Neuronal stem cell (in vitro differentiated cells): ENCODE data around the gene TNS3.

Source experiments
- DNase-seq: peaks from one replicate; pipeline ENCODE4 v3.0.0-alpha.2; 2013; ENCODE audit warnings: low spot score
- H2AFZ ChIP-seq: one replicate; pipeline ENCODE4 v1.6.1; 2013; ENCODE audit warnings: mild to moderate bottlenecking, low read length, inconsistent platforms
- H2AK5ac ChIP-seq: 2 replicates; pipeline ENCODE4 v1.6.1; 2013; ENCODE audit warnings: low read depth, mild to moderate bottlenecking, inconsistent platforms, low read length, moderate library complexity, mixed read lengths
- H2BK120ac ChIP-seq: 2 replicates; pipeline ENCODE4 v1.6.1; 2013; ENCODE audit warnings: low read depth, mild to moderate bottlenecking, inconsistent platforms, low read length, moderate library complexity, mixed read lengths
- H2BK12ac ChIP-seq: one replicate; pipeline ENCODE4 v1.6.1; 2013; ENCODE audit warnings: low read length, inconsistent platforms
- H2BK15ac ChIP-seq: 2 replicates; pipeline ENCODE4 v1.6.1; 2013; ENCODE audit warnings: mild to moderate bottlenecking, low read length, inconsistent platforms, mixed read lengths
- H2BK5ac ChIP-seq: one replicate; pipeline ENCODE4 v1.6.1; 2013; ENCODE audit warnings: inconsistent platforms, mild to moderate bottlenecking, low read length, moderate library complexity
- H3K14ac ChIP-seq: one replicate; pipeline ENCODE4 v1.6.1; 2013; ENCODE audit warnings: low read length, inconsistent platforms
- H3K18ac ChIP-seq: 2 replicates; pipeline ENCODE4 v1.6.1; 2013; ENCODE audit warnings: low read length, inconsistent platforms
- H3K23ac ChIP-seq: 2 replicates; pipeline ENCODE4 v1.6.1; 2013; ENCODE audit warnings: low read depth, mild to moderate bottlenecking, mixed read lengths, low read length, inconsistent platforms; ENCODE audit not compliant: poor library complexity
- H3K27ac ChIP-seq: replicated peaks from 3 replicates; pipeline ENCODE4 v1.5.1; 2013; ENCODE audit warnings: low read length, inconsistent platforms
- H3K27me3 ChIP-seq, 3 experiments: 2 replicates each; pipeline ENCODE4 v1.6.1; 2013; ENCODE audit warnings: low read length in 3 of 3, mild to moderate bottlenecking in 2 of 3, inconsistent platforms in 1 of 3, low read depth in 1 of 3, mixed read lengths in 1 of 3, moderate library complexity in 1 of 3; ENCODE audit not compliant: control insufficient read depth in 3 of 3, insufficient read depth in 3 of 3
- H3K36me3 ChIP-seq, 2 donors: replicated peaks in 1 of 2; 2 replicates each; pipeline ENCODE4 v1.6.1; 2013; ENCODE audit warnings: low read length in 2 of 2; ENCODE audit not compliant: control insufficient read depth in 2 of 2, insufficient read depth in 2 of 2
- H3K4ac ChIP-seq: 2 replicates; pipeline ENCODE4 v1.6.1; 2013; ENCODE audit warnings: inconsistent platforms, mild to moderate bottlenecking, low read length, moderate library complexity
- H3K4me1 ChIP-seq, 2 donors: 1 replicate in 1 of 2; 2 replicates in 1 of 2; pipeline ENCODE4 v1.6.1; 2013; ENCODE audit warnings: low read length in 2 of 2, low read depth in 1 of 2; ENCODE audit not compliant: control insufficient read depth in 2 of 2, insufficient read depth in 1 of 2
- H3K4me2 ChIP-seq: one replicate; pipeline ENCODE4 v1.6.1; 2013; ENCODE audit warnings: mild to moderate bottlenecking, low read length, inconsistent platforms; ENCODE audit not compliant: insufficient read depth, poor library complexity, severe bottlenecking
- H3K4me3 ChIP-seq, 2 donors: 2 replicates each; pipeline ENCODE4 v1.5.1; 2013; ENCODE audit warnings: low read length in 2 of 2, mild to moderate bottlenecking in 2 of 2, inconsistent platforms in 1 of 2, moderate library complexity in 1 of 2
- H3K79me1 ChIP-seq: one replicate; pipeline ENCODE4 v1.6.1; 2013; ENCODE audit warnings: low read depth, mild to moderate bottlenecking, inconsistent platforms, low read length, moderate library complexity
- H3K9ac ChIP-seq: one replicate; pipeline ENCODE4 v1.6.1; 2013; ENCODE audit warnings: mild to moderate bottlenecking, low read depth, low read length, inconsistent platforms; ENCODE audit not compliant: poor library complexity
- H3K9me3 ChIP-seq, 2 donors: replicated peaks in 1 of 2; 2 replicates each; pipeline versions ENCODE3 to v1.6.1; 2013; ENCODE audit warnings: low read length in 2 of 2, mild to moderate bottlenecking in 2 of 2, inconsistent platforms in 1 of 2, low read depth in 1 of 2, mixed read lengths in 1 of 2, moderate library complexity in 1 of 2; ENCODE audit not compliant: control insufficient read depth in 2 of 2, insufficient read depth in 1 of 2
- H4K8ac ChIP-seq: one replicate; pipeline ENCODE4 v1.6.1; 2013; ENCODE audit warnings: low read depth, mild to moderate bottlenecking, inconsistent platforms, low read length, moderate library complexity
- H4K91ac ChIP-seq: one replicate; pipeline ENCODE4 v1.6.1; 2013; ENCODE audit warnings: low read length, low read depth, mild to moderate bottlenecking, inconsistent platforms; ENCODE audit not compliant: poor library complexity
- WGBS, 2 donors: extraction: QIAGEN DNeasy Blood & Tissue Kit; methylation state at CpG; one replicate each; pipeline ENCODE4 v1.1.7; 2013; ENCODE audit warnings: missing lambda C conversion rate in 2 of 2, mixed read lengths in 1 of 2; ENCODE audit not compliant: insufficient read length in 2 of 2, insufficient replicate concordance in 1 of 2; ENCODE audit errors: extremely low coverage in 2 of 2; 5-methylcytosine and 5-hydroxymethylcytosine counted together

TNS3 gene

DNA sequence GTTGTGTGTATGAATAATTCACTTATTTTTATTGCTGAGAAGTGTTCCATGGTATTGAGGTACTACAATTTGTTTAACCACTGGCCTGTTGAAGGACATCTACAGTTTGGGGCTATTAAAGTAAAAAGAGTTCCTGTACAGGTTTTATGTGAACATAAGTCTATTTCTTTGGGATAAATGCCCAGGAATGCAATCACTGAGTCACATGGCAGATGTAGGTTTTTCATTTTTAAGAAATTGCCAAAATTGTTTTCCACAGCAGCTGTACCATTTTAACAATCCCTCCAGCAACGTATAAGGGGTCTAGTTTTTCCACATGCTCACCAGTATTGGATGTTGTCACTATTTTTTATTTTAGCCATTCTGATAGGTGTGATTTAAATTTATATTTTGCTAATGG is 243.9 kb downstream of the TNS3 start:
- WGBS, 2 donors: no CpG with 5 or more reads among the region's 1 CpG
- Histone ChIP-seq H4K8ac (no peak overlapping the region), H3K4me3 (no peak overlapping the region), H3K4me1 (peaks cover 1 to 10% of the 10 kb centered on the region in 2 donors), H3K4ac (no peak overlapping the region), H3K36me3 (peaks cover 0 to 11% of the 10 kb centered on the region in 2 donors), H3K18ac (no peak overlapping the region), H3K9ac (no peak overlapping the region), H2BK15ac (no peak overlapping the region), H2BK5ac (no peak overlapping the region), H3K79me1 (no peaks in the 10 kb centered on the region), H2AFZ (no peak overlapping the region), H2BK120ac (no peak overlapping the region), H4K91ac (no peak overlapping the region), H3K4me2 (no peak overlapping the region), H2BK12ac (no peak overlapping the region), H3K27me3 (no peaks in the 10 kb centered on the region), H3K14ac (no peak overlapping the region), H3K23ac (no peak overlapping the region), H3K27ac (no peak overlapping the region), H2AK5ac (no peak overlapping the region), H3K9me3 (no peaks in the 10 kb centered on the region)
- DNase-seq: no peak

DNA sequence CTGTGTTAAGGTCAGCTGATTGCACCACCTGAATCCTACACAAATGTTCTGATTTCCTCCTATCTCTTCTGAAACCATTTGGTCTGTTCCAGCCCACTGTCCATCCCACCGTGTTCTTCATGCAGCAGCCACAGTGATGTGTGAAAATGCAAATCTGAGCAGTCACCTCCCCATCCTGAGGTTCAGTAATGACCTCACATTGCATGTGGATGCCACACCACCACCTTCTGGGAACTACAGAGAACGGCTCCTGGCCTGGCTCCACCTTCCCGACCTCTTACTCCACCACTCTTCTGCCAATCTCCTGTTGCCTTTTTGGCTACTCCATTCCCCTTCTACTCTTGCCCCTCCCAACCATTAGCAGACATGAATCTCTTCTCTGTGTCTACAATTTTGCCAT is 244.4 kb downstream of the TNS3 start:
- no peaks in the 10 kb centered on the region for H3K9me3 ChIP-seq
- no peak overlapping the region for H4K91ac ChIP-seq
- no peak overlapping the region for H2BK12ac ChIP-seq
- peaks cover 0 to 10% of the 10 kb centered on the region in 2 donors for H3K36me3 ChIP-seq
- H3K4me1 ChIP-seq: peaks cover 5 to 15% of the 10 kb centered on the region in 2 donors
- no peak overlapping the region for H2BK5ac ChIP-seq
- no peak overlapping the region for H3K4ac ChIP-seq
- no peak overlapping the region for H2AK5ac ChIP-seq
- no peak overlapping the region for H3K23ac ChIP-seq
- H4K8ac ChIP-seq: no peak overlapping the region
- no peak overlapping the region for H3K9ac ChIP-seq
- no peaks in the 10 kb centered on the region for H3K79me1 ChIP-seq
- no peak overlapping the region for H2AFZ ChIP-seq
- no CpG with 5 or more reads among the region's 3 CpGs for WGBS, 2 donors
- H3K27me3 ChIP-seq: no peaks in the 10 kb centered on the region
- H3K18ac ChIP-seq: no peak overlapping the region
- H2BK120ac ChIP-seq: no peak overlapping the region
- no peak overlapping the region for H3K27ac ChIP-seq
- H3K4me2 ChIP-seq: no peak overlapping the region
- H3K14ac ChIP-seq: no peak overlapping the region
- H2BK15ac ChIP-seq: no peak overlapping the region
- DNase-seq: no peak
- no peak overlapping the region for H3K4me3 ChIP-seq

DNA sequence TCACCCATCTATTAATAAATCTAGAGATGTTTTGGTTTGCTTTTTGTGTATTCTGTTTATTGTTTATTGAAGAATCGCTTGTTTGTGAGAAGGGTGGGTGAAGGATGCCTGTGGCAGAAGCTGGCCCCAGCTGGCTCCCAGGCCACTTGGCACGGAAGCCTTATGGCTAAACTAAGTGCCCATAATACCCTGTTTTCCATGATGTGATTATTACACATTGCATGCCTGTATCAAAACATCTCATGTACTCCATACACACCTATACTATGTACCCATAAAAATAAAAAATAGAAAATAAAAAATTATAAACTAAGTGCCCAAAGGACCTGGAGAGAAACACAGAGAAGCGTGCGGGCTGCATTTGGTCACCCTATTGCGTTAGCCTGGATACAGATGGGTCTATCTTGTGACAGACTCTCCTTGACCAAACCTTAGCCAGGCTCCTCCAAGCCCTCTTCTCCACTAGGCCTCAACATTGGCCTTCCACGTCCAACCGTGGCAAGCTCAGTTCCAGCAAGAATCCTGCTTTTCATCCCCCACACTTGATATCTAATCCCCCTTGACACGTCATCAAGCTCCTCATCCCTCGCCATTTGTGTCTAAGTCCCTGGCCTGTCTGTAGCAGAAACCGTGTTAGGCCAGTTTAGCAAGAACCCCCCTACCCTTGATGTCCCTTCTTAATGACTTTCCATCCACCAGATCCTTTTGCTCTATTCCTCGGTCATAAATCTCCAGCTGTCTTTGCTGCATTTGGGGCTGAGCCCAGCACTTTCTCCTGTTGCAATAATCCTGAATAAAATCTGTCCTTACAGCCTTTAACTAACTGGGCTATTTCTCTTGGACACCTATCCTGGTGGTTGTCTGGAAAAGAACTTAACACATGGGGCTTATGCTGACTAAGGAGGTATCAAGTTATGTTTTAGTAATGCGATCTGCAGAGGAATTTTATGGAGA is 245.2 kb downstream of the TNS3 start:
- Histone ChIP-seq H3K4me1 (peaks cover 8 to 23% of the 10 kb centered on the region in 2 donors), H4K8ac (no peak overlapping the region), H3K14ac (no peak overlapping the region), H3K27ac (no peak overlapping the region), H2BK5ac (no peak overlapping the region), H4K91ac (no peak overlapping the region), H2BK15ac (no peak overlapping the region), H3K79me1 (no peaks in the 10 kb centered on the region), H2AK5ac (no peak overlapping the region), H3K9me3 (no peaks in the 10 kb centered on the region), H3K18ac (no peak overlapping the region), H3K36me3 (peaks cover 0 to 10% of the 10 kb centered on the region in 2 donors), H3K23ac (no peak overlapping the region), H2AFZ (no peak overlapping the region), H3K4me3 (no peak overlapping the region), H3K9ac (no peak overlapping the region), H3K4ac (no peak overlapping the region), H2BK12ac (no peak overlapping the region), H3K4me2 (no peak overlapping the region), H3K27me3 (no peaks in the 10 kb centered on the region), H2BK120ac (no peak overlapping the region)
- no peak for DNase-seq
- WGBS, 2 donors: no CpG with 5 or more reads among the region's 12 CpGs

DNA sequence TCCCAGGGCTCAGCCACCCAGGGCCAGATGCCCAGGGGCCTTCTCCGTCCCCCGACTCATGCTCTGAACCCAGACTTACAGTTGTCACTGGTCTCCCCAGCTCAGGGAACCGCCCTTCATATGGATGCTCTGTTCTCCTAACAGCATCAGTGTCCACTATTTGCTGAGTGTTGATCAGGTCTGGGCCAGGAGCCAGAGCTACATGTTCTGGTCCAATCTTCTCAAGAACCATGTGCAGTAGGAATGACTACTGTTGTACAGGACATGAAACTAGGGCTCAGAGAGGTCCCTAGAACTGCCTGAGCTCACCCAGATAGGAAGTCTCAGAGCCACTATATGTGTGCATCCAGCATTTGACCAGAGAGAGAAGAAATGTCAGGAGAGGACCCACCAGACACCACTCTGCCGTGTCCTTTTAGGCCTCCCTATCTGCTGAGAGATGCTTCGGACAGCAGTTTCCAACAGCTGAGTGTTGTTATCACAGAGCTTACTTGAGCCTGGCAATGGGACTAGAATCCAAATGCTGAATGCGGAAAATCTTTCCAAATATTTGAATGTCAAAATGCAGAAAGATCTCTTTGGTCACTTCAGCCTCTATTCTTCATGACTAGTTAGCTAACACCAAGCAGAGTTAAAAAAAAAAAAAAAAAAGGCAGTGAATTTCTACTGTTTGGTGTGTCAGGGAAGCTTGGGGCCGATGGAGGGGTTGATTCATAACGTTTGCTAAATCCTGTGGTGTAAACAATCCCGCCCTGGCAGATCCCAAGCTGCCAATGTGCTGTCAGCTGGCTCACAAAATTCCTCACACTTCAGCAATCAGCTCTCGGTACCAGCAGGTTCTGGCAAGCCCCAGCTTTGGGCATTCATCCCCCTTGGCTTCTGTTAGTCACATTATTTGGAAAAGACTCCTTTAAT is 246.1 kb downstream of the TNS3 start:
- no peak for DNase-seq
- H3K27ac ChIP-seq: no peak overlapping the region
- H3K9me3 ChIP-seq: no peaks in the 10 kb centered on the region

More for the DNA sequence above, 246.1 kb downstream of the TNS3 start:
- Histone ChIP-seq H3K14ac (no peak overlapping the region), H3K27me3 (no peaks in the 10 kb centered on the region), H2BK5ac (no peak overlapping the region), H3K36me3 (peaks cover 3 to 10% of the 10 kb centered on the region in 2 donors), H3K4me3 (no peak overlapping the region), H3K9ac (no peak overlapping the region), H4K8ac (no peak overlapping the region), H3K4me1 (peaks cover 8 to 26% of the 10 kb centered on the region in 2 donors), H2BK120ac (no peak overlapping the region), H3K4me2 (no peak overlapping the region), H2AK5ac (no peak overlapping the region), H3K18ac (no peak overlapping the region), H3K23ac (no peak overlapping the region), H3K4ac (no peak overlapping the region), H2AFZ (no peak overlapping the region), H4K91ac (no peak overlapping the region), H3K79me1 (peaks cover 2% of the 10 kb centered on the region), H2BK15ac (no peak overlapping the region), H2BK12ac (no peak overlapping the region)
- WGBS, 2 donors: no CpG with 5 or more reads among the region's 10 CpGs
